GM20431 (cell line): ENCODE measurements around the gene GPC6.

Source experiments
- in situ Hi-C: fragments of 300-500 bp; cut with MseI, MboI; formaldehyde crosslinking; loops from one replicate; pipeline ENCODE4 v1.15.0; 2020; ENCODE audit warnings: low sequenced_read_pairs; ENCODE audit not compliant: unreplicated experiment

Gene GPC6

GRCh38 chr13:94236132-94236531, 1009.5 kb downstream of the GPC6 start:
- in situ Hi-C loops: no loop called here

- in situ Hi-C loops: no loop called here
These were observed 1010.3 kb downstream of the GPC6 start for GRCh38 chr13:94236872-94237271.

- in situ Hi-C loops: no loop called here
These were observed 1012.5 kb downstream of the GPC6 start for GRCh38 chr13:94239135-94239534.

GRCh38 chr13:94242554-94242953, 1015.9 kb downstream of the GPC6 start:
- in situ Hi-C loops: no loop called here

GRCh38 chr13:94243551-94243950, 1016.9 kb downstream of the GPC6 start:
- in situ Hi-C loops: no loop called here

- in situ Hi-C loops: no loop called here
These were observed 1019.9 kb downstream of the GPC6 start for GRCh38 chr13:94246495-94246894.

GRCh38 chr13:94247890-94248289, 1021.3 kb downstream of the GPC6 start:
- in situ Hi-C loops: no loop called here

GRCh38 chr13:94248454-94249228, 1022.0 kb downstream of the GPC6 start:
- in situ Hi-C loops: no loop called here

- in situ Hi-C loops: no loop called here
These were observed 1022.9 kb downstream of the GPC6 start for GRCh38 chr13:94249512-94249911.

GRCh38 chr13:94251831-94252608, 1025.4 kb downstream of the GPC6 start:
- in situ Hi-C loops: no loop called here

GRCh38 chr13:94254737-94255136, 1028.1 kb downstream of the GPC6 start:
- in situ Hi-C loops: no loop called here

- in situ Hi-C loops: no loop called here
These were observed 1030.1 kb downstream of the GPC6 start for GRCh38 chr13:94256721-94257120.

- in situ Hi-C loops: no loop called here
These were observed 1033.4 kb downstream of the GPC6 start for GRCh38 chr13:94259984-94260383.

GRCh38 chr13:94261163-94261562, 1034.6 kb downstream of the GPC6 start:
- in situ Hi-C loops: no loop called here

GRCh38 chr13:94263038-94263437, 1036.4 kb downstream of the GPC6 start:
- in situ Hi-C loops: no loop called here

- in situ Hi-C loops: no loop called here
These were observed 1041.2 kb downstream of the GPC6 start for GRCh38 chr13:94267581-94268366.

- in situ Hi-C loops: no loop called here
These were observed 1042.1 kb downstream of the GPC6 start for GRCh38 chr13:94268661-94269060.

GRCh38 chr13:94269557-94269956, 1043.0 kb downstream of the GPC6 start:
- in situ Hi-C loops: no loop called here

- in situ Hi-C loops: no loop called here
These were observed 1043.9 kb downstream of the GPC6 start for GRCh38 chr13:94270556-94270955.

- in situ Hi-C loops: no loop called here
These were observed 1045.4 kb downstream of the GPC6 start for GRCh38 chr13:94272038-94272437.

- in situ Hi-C loops: no loop called here
These were observed 1053.7 kb downstream of the GPC6 start for GRCh38 chr13:94280349-94280748.
